Transverse colon (tissue), 4 donors: ENCODE data around the gene RANBP6. TPM values are rescaled to one million over a fixed set of nuclear protein-coding genes. Genes with fewer than 3 reads are reported as not detected.

ENCODE experiments used
- DNase-seq: peaks from one replicate; pipeline ENCODE4 v3.0.0-alpha.2; 2019
- H3K27ac ChIP-seq, 4 donors: fragments of 200-600 bp; sonication (generic); 2 replicates each; pipeline ENCODE4 v1.5.1; 2016 to 2018; ENCODE audit warnings: inconsistent platforms in 4 of 4
- H3K27me3 ChIP-seq: fragments of 200-600 bp; sonication (generic); 2 replicates; pipeline ENCODE4 v1.5.1; 2017; ENCODE audit warnings: inconsistent platforms
- H3K36me3 ChIP-seq, 4 donors: fragments of 200-600 bp; sonication (generic); 2 replicates each; pipeline ENCODE4 v1.5.1; 2017 to 2019; ENCODE audit warnings: inconsistent platforms in 4 of 4
- H3K4me1 ChIP-seq, 4 donors: fragments of 200-600 bp; sonication (generic); 2 replicates each; pipeline ENCODE4 v1.5.1; 2017 to 2020; ENCODE audit warnings: inconsistent platforms in 4 of 4
- H3K4me3 ChIP-seq, 4 donors: fragments of 200-600 bp; sonication (generic); 1 replicate in 1 of 4; 2 replicates in 3 of 4; pipeline versions ENCODE4 v1.5.1 to v1.6.1; 2017 to 2019; ENCODE audit warnings: inconsistent platforms in 4 of 4
- H3K9me3 ChIP-seq, 2 donors: fragments of 200-600 bp; sonication (generic); 2 replicates each; pipeline ENCODE4 v1.5.1; 2017 to 2019; ENCODE audit warnings: inconsistent platforms in 2 of 2
- EP300 ChIP-seq: sonication (generic); formaldehyde crosslinking; IDR thresholded peaks from one replicate; pipeline ENCODE4 v1.6.1; 2017; ENCODE audit warnings: antibody characterized with exemption, low read depth
- POLR2A ChIP-seq: fragments of 450-650 bp; IDR thresholded peaks from one replicate; pipeline ENCODE4 v1.6.1; 2016; ENCODE audit warnings: antibody characterized with exemption, mild to moderate bottlenecking, moderate library complexity
- POLR2AphosphoS5 ChIP-seq, 3 donors: sonication (generic); formaldehyde crosslinking; IDR thresholded peaks; one replicate each; pipeline ENCODE4 v1.6.1; 2016; ENCODE audit warnings: antibody characterized with exemption in 3 of 3
- WGBS, 2 donors: methylation state at CpG; one replicate each; pipeline ENCODE4 v1.1.5; 2018; ENCODE audit warnings: low coverage in 1 of 2; 5-methylcytosine and 5-hydroxymethylcytosine counted together
- in situ Hi-C, 4 donors: fragments of 200-750 bp; cut with MboI; loops; one replicate each; pipeline versions ENCODE4 v1.15.0 to v1.15.1; 2017; ENCODE audit warnings: low sequenced_read_pairs in 3 of 4, low pct_ligation_motif_present in 1 of 4, low pct_unique_long_range_greater_than_20kb in 1 of 4
- intact Hi-C: fragments of 100-400 bp; cut with DNase I; formaldehyde crosslinking; loops from one replicate; pipeline ENCODE4 v1.15.1; 2023; ENCODE audit warnings: low total_unique reads
- total RNA-seq, 4 donors: library from RNA; depleted of rRNA; stranded (reverse); fragments of >200 nt; gene quantifications; one replicate each; pipeline ENCODE4 v1.1.0, GENCODE V29; 2016
- TF ChIP-seq, protein P1 (sequence below), 5 experiments: fragments of 200-600 bp in 3 of 5; fragments of 450-650 bp in 2 of 5; sonication (generic) in 3 of 5; IDR thresholded peaks; 1 replicate in 2 of 5; 2 replicates in 3 of 5; pipeline ENCODE4 v1.5.1; 2016 to 2017; ENCODE audit warnings: antibody characterized with exemption in 5 of 5, inconsistent platforms in 3 of 5, mild to moderate bottlenecking in 2 of 5, moderate library complexity in 1 of 5

Gene RANBP6
- total RNA-seq, 4 donors from 2014 or later: 8.6 to 19.8 (median 8.9) TPM

DNA sequence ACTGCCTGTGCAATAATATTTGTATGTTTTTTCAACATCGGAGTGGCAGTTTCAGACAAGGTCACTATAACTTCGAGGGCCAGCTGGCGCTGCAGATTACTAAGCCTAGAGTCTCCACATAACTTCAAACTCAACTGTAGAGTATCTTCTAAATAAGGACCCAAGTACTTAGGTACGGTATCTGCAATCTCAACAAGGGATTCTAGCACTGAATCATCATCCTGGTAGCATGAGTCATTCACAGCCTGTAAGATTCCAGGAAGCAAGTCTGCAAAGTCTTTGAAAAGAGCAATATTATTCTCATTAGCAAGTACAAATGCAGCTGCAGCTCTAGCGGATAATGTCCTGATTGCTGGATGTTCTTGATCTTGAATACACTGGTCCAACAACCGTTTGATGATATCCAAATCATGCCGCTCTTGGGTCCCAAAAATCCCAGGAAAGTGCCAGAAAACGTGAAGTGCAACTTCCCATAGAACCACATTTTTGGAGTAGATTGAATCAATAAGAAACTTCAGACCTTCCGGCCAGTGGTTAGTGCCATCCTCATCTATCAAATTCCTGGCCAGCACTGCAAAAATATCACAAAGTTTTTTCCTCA, 654 bp downstream of the RANBP6 start:
- intact Hi-C loops (no loop called here), in situ Hi-C loops (loop anchor here in 1 of 4 donors (10.0 to 25.0 kb wide), 2 partner anchors 380 to 1327 kb away; partner anchors contain the start of gene CDC37L1)
- WGBS, 2 donors: 25 to 34% methylated on average over 6 to 9 of the region's 9 CpGs

DNA sequence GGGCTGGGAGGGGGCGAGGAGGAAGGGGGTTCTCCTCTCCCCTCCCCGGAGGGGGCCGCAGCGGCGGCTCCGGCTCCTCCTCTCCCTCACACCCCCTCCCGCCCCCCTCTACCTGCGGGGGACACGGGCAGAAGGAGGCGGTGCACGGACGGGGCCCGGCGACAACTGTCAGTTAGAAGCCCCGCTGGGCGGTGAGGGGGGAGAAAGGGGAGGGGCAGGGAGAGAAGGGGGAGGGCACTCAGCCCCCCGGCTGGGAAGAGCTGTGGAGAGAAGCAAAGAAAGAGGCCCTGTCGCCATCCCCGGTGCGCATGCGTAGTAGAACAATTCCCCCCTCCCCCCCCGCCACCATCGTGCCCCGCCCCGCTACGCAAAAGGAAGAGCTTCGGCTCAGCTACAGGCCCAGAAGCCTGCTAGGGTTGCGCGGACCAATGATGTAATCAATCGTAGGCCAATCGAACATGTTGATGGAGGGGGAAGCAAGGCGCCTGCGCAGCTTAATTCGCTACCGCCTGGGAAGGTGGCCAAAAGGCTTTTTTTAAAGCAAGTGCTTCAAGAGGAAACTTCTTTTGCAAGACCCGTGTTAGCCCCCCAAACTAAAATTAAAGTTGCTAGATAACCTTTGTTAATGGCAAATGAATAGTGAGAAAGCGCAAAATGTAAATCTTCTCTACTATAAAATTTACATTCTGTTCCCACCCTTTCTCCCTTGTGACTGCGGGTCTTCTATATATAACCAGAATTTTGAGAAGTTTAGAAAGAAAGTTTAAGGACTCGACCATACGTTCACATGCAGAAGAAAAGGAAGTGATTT, 7.0 kb downstream of the RANBP6 start:
- H3K27me3 ChIP-seq: no peaks in the 10 kb centered on the region
- DNase-seq: peak; percentile 96
- 1% methylated on average over 9 to 28 of the region's 40 CpGs for WGBS, 2 donors
- peak overlapping the region; percentile 88 to 100 (median 93) for H3K4me3 ChIP-seq
- H3K36me3 ChIP-seq: peaks cover 0 to 6% (median 2%) of the 10 kb centered on the region in 4 donors
- peaks cover 0 to 52% (median 15%) of the 10 kb centered on the region in 4 donors for H3K4me1 ChIP-seq
- in situ Hi-C loops: loop anchor here in 1 of 4 donors (25.0 kb wide), 1 partner anchor 1321 kb away; the partner anchor contains the start of gene CDC37L1
- intact Hi-C loops: no loop called here
- no peaks in the 10 kb centered on the region for H3K9me3 ChIP-seq
- peak overlapping the region; percentile 98 to 100 (median 99) for H3K27ac ChIP-seq
- TF ChIP-seq POLR2AphosphoS5 (IDR thresholded peaks at IDR 0.05) (peak in 2 of 3 donors; percentile 18 to 55), POLR2A (peak; percentile 63)
- TF ChIP-seq, protein P1, sequence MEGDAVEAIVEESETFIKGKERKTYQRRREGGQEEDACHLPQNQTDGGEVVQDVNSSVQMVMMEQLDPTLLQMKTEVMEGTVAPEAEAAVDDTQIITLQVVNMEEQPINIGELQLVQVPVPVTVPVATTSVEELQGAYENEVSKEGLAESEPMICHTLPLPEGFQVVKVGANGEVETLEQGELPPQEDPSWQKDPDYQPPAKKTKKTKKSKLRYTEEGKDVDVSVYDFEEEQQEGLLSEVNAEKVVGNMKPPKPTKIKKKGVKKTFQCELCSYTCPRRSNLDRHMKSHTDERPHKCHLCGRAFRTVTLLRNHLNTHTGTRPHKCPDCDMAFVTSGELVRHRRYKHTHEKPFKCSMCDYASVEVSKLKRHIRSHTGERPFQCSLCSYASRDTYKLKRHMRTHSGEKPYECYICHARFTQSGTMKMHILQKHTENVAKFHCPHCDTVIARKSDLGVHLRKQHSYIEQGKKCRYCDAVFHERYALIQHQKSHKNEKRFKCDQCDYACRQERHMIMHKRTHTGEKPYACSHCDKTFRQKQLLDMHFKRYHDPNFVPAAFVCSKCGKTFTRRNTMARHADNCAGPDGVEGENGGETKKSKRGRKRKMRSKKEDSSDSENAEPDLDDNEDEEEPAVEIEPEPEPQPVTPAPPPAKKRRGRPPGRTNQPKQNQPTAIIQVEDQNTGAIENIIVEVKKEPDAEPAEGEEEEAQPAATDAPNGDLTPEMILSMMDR (IDR thresholded peaks at IDR 0.05): no peak

More for the DNA sequence above, 654 bp downstream of the RANBP6 start:
- peak overlapping the region; percentile 51 to 75 (median 66) for H3K4me3 ChIP-seq
- H3K27ac ChIP-seq: peak overlapping the region; percentile 81 to 91 (median 88)
- no peaks in the 10 kb centered on the region for H3K9me3 ChIP-seq
- peaks cover 7 to 35% (median 11%) of the 10 kb centered on the region in 4 donors for H3K4me1 ChIP-seq
- H3K27me3 ChIP-seq: no peaks in the 10 kb centered on the region
- no peak for DNase-seq
- no peak for TF ChIP-seq POLR2AphosphoS5 (IDR thresholded peaks at IDR 0.05)
- TF ChIP-seq POLR2A: no peak
- TF ChIP-seq EP300: no peak
- TF ChIP-seq, protein P1 (IDR thresholded peaks at IDR 0.05): no peak
- no peaks in the 10 kb centered on the region for H3K36me3 ChIP-seq

DNA sequence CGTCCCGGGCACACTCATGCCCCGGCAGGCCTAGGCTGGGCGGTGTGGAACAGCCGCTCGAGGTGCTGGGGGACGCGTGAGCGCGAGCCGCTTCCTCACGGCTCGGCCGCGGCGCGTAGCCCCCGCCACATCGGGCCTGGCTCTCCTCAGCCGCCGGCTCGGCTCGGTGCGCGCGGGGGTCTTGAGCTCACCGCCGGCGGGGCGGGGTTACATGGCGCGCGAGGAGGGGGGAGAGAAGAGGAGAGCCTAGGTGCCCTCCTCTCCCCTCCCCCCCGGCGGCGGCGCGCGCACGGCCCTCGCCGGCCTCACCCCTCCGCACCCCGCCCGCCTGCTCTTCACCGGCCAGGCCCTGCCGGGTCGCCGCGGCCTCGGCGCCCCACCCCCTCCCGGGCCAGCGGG, 7.7 kb downstream of the RANBP6 start:
- WGBS, 2 donors: 1% methylated on average over 25 of the region's 54 CpGs; no CpG with 5 or more reads in 1 of the 2 donors
- Histone ChIP-seq H3K36me3 (peaks cover 0 to 6% (median 2%) of the 10 kb centered on the region in 4 donors), H3K27ac (peak overlapping the region; percentile 98 to 100 (median 99)), H3K4me3 (peak overlapping the region; percentile 88 to 100 (median 93)), H3K4me1 (peaks cover 0 to 48% (median 15%) of the 10 kb centered on the region in 4 donors), H3K27me3 (no peaks in the 10 kb centered on the region), H3K9me3 (no peaks in the 10 kb centered on the region)
- in situ Hi-C loops: loop anchor here in 1 of 4 donors (25.0 kb wide), 1 partner anchor 1320 kb away; the partner anchor contains the start of gene CDC37L1
- TF ChIP-seq POLR2AphosphoS5 (IDR thresholded peaks at IDR 0.05) (no peak), POLR2A (no peak), EP300 (no peak)
- TF ChIP-seq, protein P1 (IDR thresholded peaks at IDR 0.05): no peak
- peak; percentile 86 for DNase-seq
- intact Hi-C loops: no loop called here
